Measurements from ENCODE around the gene PICALM. TPM values are rescaled to one million over a fixed set of nuclear protein-coding genes. Genes with fewer than 3 reads are reported as not detected.

The PICALM gene
- total RNA-seq, 2 donors from 2014 or later = 97.8 to 132 TPM

DNA sequence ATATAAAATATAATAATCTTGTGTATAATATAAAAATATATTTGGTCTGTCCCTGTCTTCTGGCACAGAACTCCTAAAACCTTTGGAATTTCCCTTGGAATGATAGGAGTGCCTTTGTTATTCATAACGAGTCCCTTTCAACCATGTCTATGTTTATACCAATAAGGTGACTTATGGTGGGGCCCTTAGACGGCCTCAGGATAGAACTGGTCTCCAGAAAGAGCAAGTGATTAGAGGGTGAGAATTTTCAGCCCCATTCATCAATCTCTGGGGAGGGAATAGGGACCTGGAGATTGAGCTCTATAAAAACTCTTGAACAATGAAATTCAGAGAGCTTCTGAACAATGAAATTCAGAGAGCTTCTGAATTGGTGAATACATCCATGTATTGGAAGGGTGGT lies 18.4 kb upstream of the PICALM start:
- H3K9me3 ChIP-seq = no peaks in the 10 kb centered on the region
- H3K27me3 ChIP-seq = no peaks in the 10 kb centered on the region
- TF ChIP-seq, protein P1, sequence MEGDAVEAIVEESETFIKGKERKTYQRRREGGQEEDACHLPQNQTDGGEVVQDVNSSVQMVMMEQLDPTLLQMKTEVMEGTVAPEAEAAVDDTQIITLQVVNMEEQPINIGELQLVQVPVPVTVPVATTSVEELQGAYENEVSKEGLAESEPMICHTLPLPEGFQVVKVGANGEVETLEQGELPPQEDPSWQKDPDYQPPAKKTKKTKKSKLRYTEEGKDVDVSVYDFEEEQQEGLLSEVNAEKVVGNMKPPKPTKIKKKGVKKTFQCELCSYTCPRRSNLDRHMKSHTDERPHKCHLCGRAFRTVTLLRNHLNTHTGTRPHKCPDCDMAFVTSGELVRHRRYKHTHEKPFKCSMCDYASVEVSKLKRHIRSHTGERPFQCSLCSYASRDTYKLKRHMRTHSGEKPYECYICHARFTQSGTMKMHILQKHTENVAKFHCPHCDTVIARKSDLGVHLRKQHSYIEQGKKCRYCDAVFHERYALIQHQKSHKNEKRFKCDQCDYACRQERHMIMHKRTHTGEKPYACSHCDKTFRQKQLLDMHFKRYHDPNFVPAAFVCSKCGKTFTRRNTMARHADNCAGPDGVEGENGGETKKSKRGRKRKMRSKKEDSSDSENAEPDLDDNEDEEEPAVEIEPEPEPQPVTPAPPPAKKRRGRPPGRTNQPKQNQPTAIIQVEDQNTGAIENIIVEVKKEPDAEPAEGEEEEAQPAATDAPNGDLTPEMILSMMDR (IDR thresholded peaks at IDR 0.05) = no peak
- ATAC-seq = no peak
- H3K36me3 ChIP-seq (replicated peaks in 1 of 2; ENCODE audit: insufficient read depth in 1 of 2, low read depth in 2 of 2) = no peaks in the 10 kb centered on the region
- no peak overlapping the region for H3K4me3 ChIP-seq
- DNase-seq = no peak
- peaks cover 6% of the 10 kb centered on the region for H3K4me1 ChIP-seq
- WGBS, 2 donors = 60 to 63% methylated on average over 2 of the region's 2 CpGs
- peak overlapping the region in 2 of 4 donors; percentile 10 to 14 for H3K27ac ChIP-seq
- intact Hi-C loops (cut with DNase I) = no loop called here

DNA sequence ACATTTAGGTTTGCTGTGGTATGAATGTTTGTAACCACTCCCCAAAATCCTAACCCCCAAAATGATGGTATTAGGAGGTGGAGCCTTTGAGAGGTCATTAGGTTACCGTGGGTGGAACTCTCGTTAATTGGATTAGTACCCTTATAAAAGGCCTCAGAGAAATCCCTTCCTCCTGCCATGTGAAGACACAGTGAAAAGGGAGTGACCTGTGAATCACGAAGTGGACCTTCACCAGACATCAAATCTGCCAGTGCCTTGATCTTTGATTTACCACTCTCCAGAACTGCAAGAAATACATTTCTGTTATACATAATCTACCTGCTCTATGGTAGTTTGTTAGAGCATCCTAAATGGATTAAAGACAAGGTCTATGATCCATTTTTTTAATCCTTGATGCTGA lies 12.6 kb upstream of the PICALM start:
- no peak overlapping the region for H3K4me3 ChIP-seq
- ATAC-seq (no peak), DNase-seq (no peak)
- H3K4me1 ChIP-seq = no peaks in the 10 kb centered on the region
- no peak overlapping the region for H3K27ac ChIP-seq
- H3K27me3 ChIP-seq = no peaks in the 10 kb centered on the region
- intact Hi-C loops (cut with DNase I) = no loop called here
- no peaks in the 10 kb centered on the region for H3K36me3 ChIP-seq (replicated peaks in 1 of 2; ENCODE audit: insufficient read depth in 1 of 2, low read depth in 2 of 2)
- TF ChIP-seq POLR2A (IDR thresholded peaks at IDR 0.05) = no peak
- TF ChIP-seq, protein P1 (IDR thresholded peaks at IDR 0.05) = no peak
- no peaks in the 10 kb centered on the region for H3K9me3 ChIP-seq
- WGBS, 2 donors = 88 to 92% methylated on average over 3 of the region's 3 CpGs

DNA sequence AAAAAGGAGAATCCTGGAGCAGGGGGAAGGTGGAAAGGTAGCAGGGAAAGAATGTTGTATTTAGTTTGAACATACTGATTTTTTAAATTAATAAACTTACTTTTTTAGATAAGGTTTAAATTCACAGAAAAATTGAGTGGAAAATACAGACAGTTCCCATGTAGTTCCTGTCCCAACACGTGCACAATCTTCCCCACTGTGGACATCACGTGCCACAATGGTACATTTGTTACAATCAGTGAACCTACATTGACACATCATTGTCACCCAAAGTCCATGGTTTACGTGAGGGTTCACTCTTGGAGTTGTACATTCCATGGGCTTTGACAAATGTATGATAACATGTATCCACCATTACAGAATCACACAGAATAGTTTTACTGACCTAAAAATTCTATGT lies 10.5 kb upstream of the PICALM start:
- H3K36me3 ChIP-seq (replicated peaks in 1 of 2; ENCODE audit: insufficient read depth in 1 of 2, low read depth in 2 of 2) = no peaks in the 10 kb centered on the region
- no peak overlapping the region for H3K27ac ChIP-seq
- intact Hi-C loops (cut with DNase I) = no loop called here
- no peak overlapping the region for H3K4me3 ChIP-seq
- DNase-seq = no peak
- no peaks in the 10 kb centered on the region for H3K27me3 ChIP-seq
- no peak for ATAC-seq
- H3K9me3 ChIP-seq = no peaks in the 10 kb centered on the region
- 86 to 89% methylated on average over 3 of the region's 3 CpGs for WGBS, 2 donors
- no peak for TF ChIP-seq POLR2A (IDR thresholded peaks at IDR 0.05)
- no peaks in the 10 kb centered on the region for H3K4me1 ChIP-seq

DNA sequence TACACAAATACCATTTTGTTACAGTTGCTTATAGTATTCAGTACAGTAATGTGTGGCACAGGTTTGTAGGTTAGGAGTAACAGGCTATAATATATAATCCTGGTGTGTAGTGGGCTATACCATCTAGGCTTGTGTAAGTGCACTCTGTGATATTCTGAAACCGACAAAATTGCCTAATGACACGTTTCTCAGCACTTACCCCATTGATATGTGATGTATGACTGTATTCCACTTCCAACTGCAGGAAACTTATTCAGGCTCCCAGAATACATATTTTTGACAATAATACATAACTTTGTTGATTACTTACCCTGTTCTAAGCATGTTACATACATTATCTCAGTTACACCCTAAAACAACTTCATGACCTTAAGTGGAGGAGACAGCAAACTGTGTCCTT lies 5.1 kb upstream of the PICALM start:
- no peaks in the 10 kb centered on the region for H3K36me3 ChIP-seq (replicated peaks in 1 of 2; ENCODE audit: insufficient read depth in 1 of 2, low read depth in 2 of 2)
- H3K4me3 ChIP-seq = no peak overlapping the region
- H3K4me1 ChIP-seq = peaks cover 7% of the 10 kb centered on the region
- no peak for ATAC-seq
- no peaks in the 10 kb centered on the region for H3K27me3 ChIP-seq
- intact Hi-C loops (cut with DNase I) = no loop called here
- no peaks in the 10 kb centered on the region for H3K9me3 ChIP-seq
- no peak overlapping the region for H3K27ac ChIP-seq
- no peak for DNase-seq
- 68 to 77% methylated on average over 2 of the region's 2 CpGs for WGBS, 2 donors
- TF ChIP-seq POLR2A (IDR thresholded peaks at IDR 0.05) = no peak

DNA sequence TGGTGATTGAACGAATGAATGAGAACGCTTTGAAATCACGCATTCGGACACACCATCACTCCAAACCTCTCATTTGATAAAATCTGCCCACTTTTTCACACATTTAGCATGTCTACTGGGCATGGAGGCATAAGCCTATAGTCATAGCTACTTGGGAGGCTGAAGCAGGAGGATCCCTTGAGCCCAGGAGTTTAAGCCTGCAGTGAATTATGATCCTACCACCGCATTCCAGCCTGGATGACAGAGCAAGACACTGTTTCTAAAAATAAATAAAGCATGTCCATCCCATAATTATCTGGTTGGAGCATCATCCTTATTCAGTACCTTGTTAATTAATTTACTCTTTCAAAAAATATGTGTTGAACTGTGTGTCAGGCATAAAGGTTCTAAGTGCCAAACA lies 3.3 kb upstream of the PICALM start:
- H3K27ac ChIP-seq = no peak overlapping the region
- H3K4me1 ChIP-seq = peaks cover 7% of the 10 kb centered on the region
- intact Hi-C loops (cut with DNase I) = no loop called here
- WGBS, 2 donors = 93 to 94% methylated on average over 5 of the region's 5 CpGs
- DNase-seq = no peak
- no peaks in the 10 kb centered on the region for H3K36me3 ChIP-seq (replicated peaks in 1 of 2; ENCODE audit: insufficient read depth in 1 of 2, low read depth in 2 of 2)
- H3K4me3 ChIP-seq = no peak overlapping the region
- no peaks in the 10 kb centered on the region for H3K27me3 ChIP-seq
- H3K9me3 ChIP-seq = no peaks in the 10 kb centered on the region
- no peak for ATAC-seq
- TF ChIP-seq, protein P1 (IDR thresholded peaks at IDR 0.05) = no peak
- no peak for TF ChIP-seq POLR2A (IDR thresholded peaks at IDR 0.05)
